ENCODE results near the gene CMPK2. TPM values are rescaled to one million over a fixed set of nuclear protein-coding genes. Genes with fewer than 3 reads are reported as not detected.

The CMPK2 gene
- total RNA-seq, 4 donors from 2014 or later, result 2.9 to 31.1 (median 5.9) TPM

- no peak for TF ChIP-seq CTCF (IDR thresholded peaks at IDR 0.05)
- DNase-seq (ENCODE audit: low spot score) (no peak), ATAC-seq (ENCODE audit: low FRiP score) (no peak)
These were observed 20.4 kb downstream of the CMPK2 start for GRCh38 chr2:6845312-6845711.

- DNase-seq (ENCODE audit: low spot score), result no peak
- no peak for TF ChIP-seq CTCF (IDR thresholded peaks at IDR 0.05)
These were observed 24.0 kb downstream of the CMPK2 start for GRCh38 chr2:6841537-6842287.

GRCh38 chr2:6838673-6839319 is 26.9 kb downstream of the CMPK2 start:
- DNase-seq (ENCODE audit: low spot score), result no peak
- no peak for ATAC-seq (ENCODE audit: low FRiP score)
- no peak for TF ChIP-seq CTCF (IDR thresholded peaks at IDR 0.05)

More at GRCh38 chr2:6841537-6842287, 24.0 kb downstream of the CMPK2 start:
- no peak for ATAC-seq (ENCODE audit: low FRiP score)

GRCh38 chr2:6835467-6835866 is 30.2 kb downstream of the CMPK2 start:
- TF ChIP-seq CTCF (IDR thresholded peaks at IDR 0.05), result no peak
- ATAC-seq (ENCODE audit: low FRiP score), result no peak
- no peak for DNase-seq (ENCODE audit: low spot score)

GRCh38 chr2:6834163-6834562 is 31.5 kb downstream of the CMPK2 start:
- TF ChIP-seq CTCF (IDR thresholded peaks at IDR 0.05), result no peak
- ATAC-seq (ENCODE audit: low FRiP score), result no peak

GRCh38 chr2:6833300-6833604 is 32.5 kb downstream of the CMPK2 start:
- DNase-seq (ENCODE audit: low spot score), result no peak
- no peak for ATAC-seq (ENCODE audit: low FRiP score)
- no peak for TF ChIP-seq CTCF (IDR thresholded peaks at IDR 0.05)

More at GRCh38 chr2:6834163-6834562, 31.5 kb downstream of the CMPK2 start:
- no peak for DNase-seq (ENCODE audit: low spot score)
